Body of pancreas (tissue), 4 donors: ENCODE measurements around the gene TRMT44. TPM values are rescaled to one million over a fixed set of nuclear protein-coding genes. Genes with fewer than 3 reads are reported as not detected.

ENCODE experiments used
- ATAC-seq: fragments of 150-250 bp; one replicate; pipeline ENCODE4 v1.9.1; 2016
- DNase-seq, 4 donors: peaks; one replicate each; pipeline ENCODE4 v3.0.0-alpha.2; 2019
- H3K27ac ChIP-seq, 4 donors: fragments of 200-600 bp; sonication (generic); 1 replicate in 3 of 4; 2 replicates in 1 of 4; pipeline versions ENCODE4 v1.5.1 to v1.6.1; 2016 to 2019; ENCODE audit warnings: mild to moderate bottlenecking in 1 of 4, mixed read lengths in 1 of 4, moderate library complexity in 1 of 4
- H3K27me3 ChIP-seq, 2 donors: fragments of 200-600 bp; sonication (generic); one replicate each; pipeline ENCODE4 v1.6.0; 2016; ENCODE audit warnings: mild to moderate bottlenecking in 1 of 2
- H3K36me3 ChIP-seq, 2 donors: fragments of 200-600 bp; sonication (generic); replicated peaks in 1 of 2; 2 replicates each; pipeline ENCODE4 v1.5.1; 2016; ENCODE audit warnings: low read depth in 2 of 2; ENCODE audit not compliant: insufficient read depth in 1 of 2
- H3K4me1 ChIP-seq: fragments of 200-600 bp; sonication (generic); one replicate; pipeline ENCODE4 v1.6.0; 2016
- H3K4me3 ChIP-seq, 2 donors: fragments of 200-600 bp; sonication (generic); 1 replicate in 1 of 2; 2 replicates in 1 of 2; pipeline ENCODE4 v1.5.1; 2016 to 2019
- H3K9me3 ChIP-seq, 3 donors: fragments of 200-600 bp; sonication (generic); 1 replicate in 2 of 3; 2 replicates in 1 of 3; pipeline ENCODE4 v1.5.1; 2016
- CTCF ChIP-seq, 7 experiments: fragments of 450-650 bp in 4 of 7; fragments of 200-600 bp in 3 of 7; sonication (generic) in 3 of 7; IDR thresholded peaks; one replicate each; pipeline ENCODE4 v1.5.1; 2016 to 2019; ENCODE audit warnings: antibody characterized with exemption in 7 of 7
- POLR2A ChIP-seq, 3 donors: fragments of 450-650 bp; IDR thresholded peaks; one replicate each; pipeline ENCODE4 v1.6.1; 2016; ENCODE audit warnings: antibody characterized with exemption in 3 of 3, mild to moderate bottlenecking in 2 of 3
- WGBS, 2 donors: methylation state at CpG; one replicate each; pipeline ENCODE4 v1.1.5; 2017; 5-methylcytosine and 5-hydroxymethylcytosine counted together
- intact Hi-C: fragments of 100-400 bp; cut with DNase I; formaldehyde crosslinking; loops from one replicate; pipeline ENCODE4 v1.15.1; 2023
- total RNA-seq, 2 donors: library from RNA; depleted of rRNA; stranded (reverse); fragments of >200 nt; gene quantifications; one replicate each; pipeline ENCODE4 v1.1.0, GENCODE V29; 2016

The TRMT44 gene
- total RNA-seq, 2 donors from 2014 or later, result 13.2 to 60.0 TPM

GRCh38 chr4:8469550-8469949, 29.0 kb downstream of the TRMT44 start:
- Histone ChIP-seq H3K4me1 (no peaks in the 10 kb centered on the region), H3K4me3 (no peak overlapping the region), H3K27me3 (no peaks in the 10 kb centered on the region), H3K9me3 (no peaks in the 10 kb centered on the region), H3K27ac (no peak overlapping the region), H3K36me3 (peaks cover 5 to 10% of the 10 kb centered on the region in 2 donors)
- TF ChIP-seq CTCF (IDR thresholded peaks at IDR 0.05) (no peak), POLR2A (IDR thresholded peaks at IDR 0.05) (no peak)
- intact Hi-C loops, result loop anchor here (5.0 kb wide), 1 partner anchor 123 kb away; the partner anchor contains the start of gene CPZ
- ATAC-seq (no peak), DNase-seq (no peak)
- 93 to 94% methylated on average over 14 of the region's 14 CpGs for WGBS, 2 donors

GRCh38 chr4:8470451-8471024, 30.0 kb downstream of the TRMT44 start:
- Histone ChIP-seq H3K4me1 (no peaks in the 10 kb centered on the region), H3K9me3 (no peaks in the 10 kb centered on the region), H3K27me3 (no peaks in the 10 kb centered on the region), H3K27ac (no peak overlapping the region), H3K36me3 (peaks cover 5 to 7% of the 10 kb centered on the region in 2 donors), H3K4me3 (no peak overlapping the region)
- intact Hi-C loops, result loop anchor here (5.0 kb wide), 1 partner anchor 77 kb away; no protein-coding TSS in a partner anchor
- TF ChIP-seq POLR2A (IDR thresholded peaks at IDR 0.05), result no peak
- TF ChIP-seq CTCF (IDR thresholded peaks at IDR 0.05), result no peak
- DNase-seq (no peak), ATAC-seq (no peak)
- WGBS, 2 donors, result 92 to 94% methylated on average over 12 to 14 of the region's 14 CpGs

DNA sequence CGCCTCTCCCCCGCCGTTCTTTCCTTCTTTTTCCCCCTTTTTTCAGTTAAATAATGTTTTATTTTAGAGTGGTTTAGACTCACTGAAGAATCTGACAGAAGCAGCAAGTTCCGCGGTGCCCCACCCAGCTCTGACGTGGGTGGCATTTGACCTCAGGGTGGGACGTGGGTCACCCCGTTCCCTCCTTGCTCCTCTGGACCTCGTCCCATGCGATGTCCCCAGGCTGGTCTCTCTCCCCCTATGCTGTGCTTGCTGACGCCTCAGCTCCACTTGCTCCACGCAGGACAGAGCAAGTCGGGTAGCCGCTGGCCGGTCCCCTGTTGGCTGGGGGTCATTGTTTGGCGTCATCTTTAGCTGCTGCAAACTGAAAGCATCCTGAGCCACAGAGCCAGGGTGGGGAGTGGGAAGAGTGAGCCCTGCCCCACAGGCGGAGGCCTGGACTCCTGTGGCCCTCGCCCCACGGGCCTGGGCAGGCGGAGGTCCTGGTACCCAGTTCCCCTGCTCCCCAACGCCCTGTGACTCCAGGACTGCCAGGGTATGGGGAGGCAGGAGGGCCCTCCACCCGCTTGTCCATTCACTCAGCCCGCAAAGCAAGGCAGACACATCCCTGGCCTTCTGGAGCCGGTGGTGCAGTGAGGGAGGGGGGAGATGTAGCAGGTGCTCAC, 30.8 kb downstream of the TRMT44 start:
- no peak overlapping the region for H3K4me3 ChIP-seq
- H3K9me3 ChIP-seq, result no peaks in the 10 kb centered on the region
- ATAC-seq (no peak), DNase-seq (no peak)
- no peaks in the 10 kb centered on the region for H3K27me3 ChIP-seq
- TF ChIP-seq CTCF (IDR thresholded peaks at IDR 0.05) (no peak), POLR2A (IDR thresholded peaks at IDR 0.05) (no peak)
- no peaks in the 10 kb centered on the region for H3K4me1 ChIP-seq
- WGBS, 2 donors, result 86 to 89% methylated on average over 19 to 24 of the region's 24 CpGs
- intact Hi-C loops, result loop anchor here (5.0 kb wide), 1 partner anchor 76 kb away; no protein-coding TSS in a partner anchor
- no peak overlapping the region for H3K27ac ChIP-seq
- H3K36me3 ChIP-seq, result peaks cover 1 to 5% of the 10 kb centered on the region in 2 donors

DNA sequence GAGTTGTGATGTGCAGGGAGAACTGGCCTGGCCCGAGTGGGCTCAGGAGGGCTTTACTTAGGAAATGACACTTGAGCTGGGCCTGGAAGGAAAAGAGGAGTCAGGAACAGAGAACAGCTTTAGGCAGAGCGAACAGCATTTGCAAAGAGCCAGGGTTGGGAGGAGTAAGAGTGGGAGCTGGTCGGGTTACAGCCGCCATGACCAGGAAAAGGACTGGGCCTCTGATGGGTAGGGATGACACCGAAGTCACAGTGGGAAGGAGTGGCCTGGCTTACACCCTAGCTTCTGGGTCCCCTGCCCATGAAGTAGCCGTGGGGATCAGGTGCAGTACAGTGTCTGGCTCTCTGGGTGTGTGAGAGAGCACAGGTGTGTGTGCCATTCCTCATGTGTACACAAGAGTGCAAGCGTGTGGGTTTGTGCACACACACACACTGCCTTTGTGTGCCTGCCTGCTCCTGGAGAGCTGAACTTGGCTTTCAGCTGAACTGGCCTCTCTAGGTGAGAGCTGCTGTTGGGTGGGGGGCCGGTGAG, 31.6 kb downstream of the TRMT44 start:
- ATAC-seq (no peak), DNase-seq (no peak)
- Histone ChIP-seq H3K9me3 (no peaks in the 10 kb centered on the region), H3K4me1 (no peaks in the 10 kb centered on the region), H3K36me3 (peaks cover 3 to 5% of the 10 kb centered on the region in 2 donors), H3K4me3 (no peak overlapping the region), H3K27me3 (no peaks in the 10 kb centered on the region), H3K27ac (no peak overlapping the region)
- intact Hi-C loops, result loop anchor here (5.0 kb wide), 1 partner anchor 75 kb away; no protein-coding TSS in a partner anchor
- WGBS, 2 donors, result 80 to 82% methylated on average over 5 to 8 of the region's 8 CpGs
- no peak for TF ChIP-seq POLR2A (IDR thresholded peaks at IDR 0.05)
- no peak for TF ChIP-seq CTCF (IDR thresholded peaks at IDR 0.05)
